Measurements from ENCODE around the gene TGM3.

Gene TGM3

GRCh38 chr20:2305479-2305878 is 9.7 kb downstream of the TGM3 start:
- Histone ChIP-seq H3K4me3 (replicated peaks; ENCODE audit: insufficient read depth, low read length) (no peak overlapping the region), H3K27me3 (ENCODE audit: insufficient read depth, poor library complexity, severe bottlenecking) (no peaks in the 10 kb centered on the region), H3K27ac (replicated peaks) (no peak overlapping the region)
- no peak for TF ChIP-seq POLR2AphosphoS5 (IDR thresholded peaks at IDR 0.05; ENCODE audit: low read depth)
- no peak for TF ChIP-seq GABPA (IDR thresholded peaks at IDR 0.05; ENCODE audit: low read depth)
- TF ChIP-seq SPI1 (IDR thresholded peaks at IDR 0.05; ENCODE audit: borderline replicate concordance, low read depth) = no peak
- TF ChIP-seq REST (IDR thresholded peaks at IDR 0.05; ENCODE audit: insufficient replicate concordance, low read depth) = no peak
- TF ChIP-seq CTCF (IDR thresholded peaks at IDR 0.05; ENCODE audit: insufficient read depth, low read length) = no peak
- DNase-seq (ENCODE audit: low read depth in 1 of 2, low spot score in 1 of 2) = no peak

GRCh38 chr20:2305946-2306345 is 10.1 kb downstream of the TGM3 start:
- Histone ChIP-seq H3K27me3 (ENCODE audit: insufficient read depth, poor library complexity, severe bottlenecking) (no peaks in the 10 kb centered on the region), H3K27ac (replicated peaks) (no peak overlapping the region), H3K4me3 (replicated peaks; ENCODE audit: insufficient read depth, low read length) (no peak overlapping the region)
- TF ChIP-seq GABPA (IDR thresholded peaks at IDR 0.05; ENCODE audit: low read depth) (no peak), REST (IDR thresholded peaks at IDR 0.05; ENCODE audit: insufficient replicate concordance, low read depth) (no peak), CTCF (IDR thresholded peaks at IDR 0.05; ENCODE audit: insufficient read depth, low read length) (no peak), POLR2AphosphoS5 (IDR thresholded peaks at IDR 0.05; ENCODE audit: low read depth) (no peak), SPI1 (IDR thresholded peaks at IDR 0.05; ENCODE audit: borderline replicate concordance, low read depth) (no peak)
- no peak for DNase-seq (ENCODE audit: low read depth in 1 of 2, low spot score in 1 of 2)

GRCh38 chr20:2307136-2307535 is 11.3 kb downstream of the TGM3 start:
- no peak overlapping the region for H3K27ac ChIP-seq (replicated peaks)
- no peak for TF ChIP-seq REST (IDR thresholded peaks at IDR 0.05; ENCODE audit: insufficient replicate concordance, low read depth)
- no peak for TF ChIP-seq SPI1 (IDR thresholded peaks at IDR 0.05; ENCODE audit: borderline replicate concordance, low read depth)
- no peak for TF ChIP-seq POLR2AphosphoS5 (IDR thresholded peaks at IDR 0.05; ENCODE audit: low read depth)
- TF ChIP-seq GABPA (IDR thresholded peaks at IDR 0.05; ENCODE audit: low read depth) = no peak
- TF ChIP-seq CTCF (IDR thresholded peaks at IDR 0.05; ENCODE audit: insufficient read depth, low read length) = no peak
- H3K4me3 ChIP-seq (replicated peaks; ENCODE audit: insufficient read depth, low read length) = no peak overlapping the region
- DNase-seq (ENCODE audit: low read depth in 1 of 2, low spot score in 1 of 2) = no peak
- no peaks in the 10 kb centered on the region for H3K27me3 ChIP-seq (ENCODE audit: insufficient read depth, poor library complexity, severe bottlenecking)
